Breast epithelium (tissue), 4 donors: ENCODE measurements around the gene RAVER2. TPM values are rescaled to one million over a fixed set of nuclear protein-coding genes. Genes with fewer than 3 reads are reported as not detected.

Source experiments
- DNase-seq, 2 donors: peaks; one replicate each; pipeline ENCODE4 v3.0.0-alpha.2; 2019; ENCODE audit warnings: low spot score in 2 of 2
- H3K27ac ChIP-seq, 2 donors: fragments of 200-600 bp; sonication (generic) in 1 of 2; one replicate each; pipeline ENCODE4 v1.5.1; 2016 to 2019; ENCODE audit warnings: mild to moderate bottlenecking in 1 of 2
- H3K27me3 ChIP-seq, 2 donors: fragments of 200-600 bp; sonication (generic) in 1 of 2; one replicate each; pipeline versions ENCODE4 v1.5.1 to v1.6.0; 2017 to 2019; ENCODE audit warnings: control low read depth in 1 of 2, mild to moderate bottlenecking in 1 of 2
- H3K36me3 ChIP-seq: fragments of 200-600 bp; one replicate; pipeline ENCODE4 v1.5.1; 2019
- H3K4me1 ChIP-seq, 2 donors: fragments of 200-600 bp; sonication (generic); one replicate each; pipeline ENCODE4 v1.5.1; 2016 to 2019; ENCODE audit warnings: control low read depth in 1 of 2
- H3K4me3 ChIP-seq, 3 donors: fragments of 200-600 bp; sonication (generic); 1 replicate in 2 of 3; 2 replicates in 1 of 3; pipeline ENCODE4 v1.5.1; 2016 to 2019; ENCODE audit warnings: mild to moderate bottlenecking in 3 of 3, moderate library complexity in 2 of 3
- H3K9me3 ChIP-seq, 2 donors: fragments of 200-600 bp; sonication (generic) in 1 of 2; one replicate each; pipeline ENCODE4 v1.5.1; 2016 to 2019; ENCODE audit warnings: control low read depth in 1 of 2
- CTCF ChIP-seq, 3 donors: fragments of 450-650 bp; IDR thresholded peaks; one replicate each; pipeline ENCODE4 v1.5.1; 2016 to 2017; ENCODE audit warnings: antibody characterized with exemption in 3 of 3, mild to moderate bottlenecking in 3 of 3, moderate library complexity in 3 of 3
- POLR2A ChIP-seq: fragments of 450-650 bp; IDR thresholded peaks from one replicate; pipeline ENCODE4 v1.6.1; 2016; ENCODE audit warnings: antibody characterized with exemption, mild to moderate bottlenecking, moderate library complexity
- POLR2AphosphoS5 ChIP-seq, 3 donors: sonication (generic); formaldehyde crosslinking; IDR thresholded peaks; one replicate each; pipeline ENCODE4 v1.6.1; 2017; ENCODE audit warnings: antibody characterized with exemption in 3 of 3
- intact Hi-C: fragments of 100-400 bp; cut with DNase I; formaldehyde crosslinking; loops from one replicate; pipeline ENCODE4 v1.15.1; 2023; ENCODE audit warnings: low total_unique reads
- total RNA-seq, 3 donors: library from RNA; depleted of rRNA; stranded (reverse); fragments of >200 nt; gene quantifications; one replicate each; pipeline ENCODE4 v1.1.0, GENCODE V29; 2016

RAVER2 gene
- total RNA-seq, 3 donors from 2014 or later = 6.6 to 21.1 (median 17.0) TPM

GRCh38 chr1:64822621-64823020, 77.7 kb downstream of the RAVER2 start:
- H3K9me3 ChIP-seq = no peaks in the 10 kb centered on the region
- H3K4me1 ChIP-seq = no peaks in the 10 kb centered on the region
- no peak for DNase-seq
- intact Hi-C loops = no loop called here
- no peak overlapping the region for H3K4me3 ChIP-seq
- no peaks in the 10 kb centered on the region for H3K27me3 ChIP-seq
- no peak for TF ChIP-seq POLR2AphosphoS5 (IDR thresholded peaks at IDR 0.05)
- H3K36me3 ChIP-seq = no peaks in the 10 kb centered on the region
- H3K27ac ChIP-seq = no peak overlapping the region

GRCh38 chr1:64823691-64824476, 79.0 kb downstream of the RAVER2 start:
- Histone ChIP-seq H3K4me3 (no peak overlapping the region), H3K36me3 (no peaks in the 10 kb centered on the region), H3K27me3 (no peaks in the 10 kb centered on the region), H3K27ac (no peak overlapping the region), H3K9me3 (no peaks in the 10 kb centered on the region), H3K4me1 (no peaks in the 10 kb centered on the region)
- DNase-seq = peak in 1 of 2 donors; percentile 62
- intact Hi-C loops = no loop called here
- TF ChIP-seq CTCF (IDR thresholded peaks at IDR 0.05) (peak; percentile 61 to 87 (median 83)), POLR2A (no peak), POLR2AphosphoS5 (IDR thresholded peaks at IDR 0.05) (peak in 2 of 3 donors; percentile 34 to 50)

GRCh38 chr1:64826991-64827390, 82.1 kb downstream of the RAVER2 start:
- intact Hi-C loops = no loop called here
- no peaks in the 10 kb centered on the region for H3K9me3 ChIP-seq
- H3K4me1 ChIP-seq = no peaks in the 10 kb centered on the region
- TF ChIP-seq POLR2A (no peak), CTCF (IDR thresholded peaks at IDR 0.05) (no peak), POLR2AphosphoS5 (IDR thresholded peaks at IDR 0.05) (no peak)
- no peak overlapping the region for H3K27ac ChIP-seq
- no peak overlapping the region for H3K4me3 ChIP-seq
- H3K27me3 ChIP-seq = no peaks in the 10 kb centered on the region
- DNase-seq = no peak
- no peaks in the 10 kb centered on the region for H3K36me3 ChIP-seq

- Histone ChIP-seq H3K36me3 (peaks cover 6% of the 10 kb centered on the region), H3K4me3 (no peak overlapping the region), H3K27me3 (no peaks in the 10 kb centered on the region), H3K4me1 (no peaks in the 10 kb centered on the region), H3K9me3 (no peaks in the 10 kb centered on the region), H3K27ac (no peak overlapping the region)
- intact Hi-C loops = no loop called here
- DNase-seq = no peak
- TF ChIP-seq CTCF (IDR thresholded peaks at IDR 0.05) = no peak
- no peak for TF ChIP-seq POLR2A
- no peak for TF ChIP-seq POLR2AphosphoS5 (IDR thresholded peaks at IDR 0.05)
Measured at GRCh38 chr1:64828829-64829228, 84.0 kb downstream of the RAVER2 start.

- H3K36me3 ChIP-seq = peaks cover 8% of the 10 kb centered on the region
- DNase-seq = no peak
- intact Hi-C loops = loop anchor here (5.0 kb wide), 1 partner anchor 142 kb away; no protein-coding TSS in a partner anchor
- no peaks in the 10 kb centered on the region for H3K4me1 ChIP-seq
- no peaks in the 10 kb centered on the region for H3K9me3 ChIP-seq
- no peaks in the 10 kb centered on the region for H3K27me3 ChIP-seq
- TF ChIP-seq POLR2A (no peak), POLR2AphosphoS5 (IDR thresholded peaks at IDR 0.05) (no peak), CTCF (IDR thresholded peaks at IDR 0.05) (no peak)
- no peak overlapping the region for H3K27ac ChIP-seq
- H3K4me3 ChIP-seq = no peak overlapping the region
Measured at GRCh38 chr1:64829411-64830029, 84.6 kb downstream of the RAVER2 start.
